GM18870 (cell line): ENCODE results near the gene MYO9A.
"Not testable (repeated sequence)": the region's sequence is repeated elsewhere in the genome, so short reads cannot be mapped to it uniquely, and the experiment has no call there.

ENCODE experiments used
- ATAC-seq: cut with Tn5 transposase; IDR thresholded peaks from one replicate; pipeline ENCODE4 v1.9.1; 2021; ENCODE audit warnings: moderate library complexity; ENCODE audit not compliant: unreplicated experiment

The MYO9A gene

GRCh38 chr15:71889947-71890346 is 228.0 kb downstream of the MYO9A start:
- no peak for ATAC-seq

- no peak for ATAC-seq
Measured at GRCh38 chr15:71889385-71889784, 228.6 kb downstream of the MYO9A start.

- ATAC-seq = no peak
Measured at GRCh38 chr15:71888797-71889196, 229.2 kb downstream of the MYO9A start.

DNA sequence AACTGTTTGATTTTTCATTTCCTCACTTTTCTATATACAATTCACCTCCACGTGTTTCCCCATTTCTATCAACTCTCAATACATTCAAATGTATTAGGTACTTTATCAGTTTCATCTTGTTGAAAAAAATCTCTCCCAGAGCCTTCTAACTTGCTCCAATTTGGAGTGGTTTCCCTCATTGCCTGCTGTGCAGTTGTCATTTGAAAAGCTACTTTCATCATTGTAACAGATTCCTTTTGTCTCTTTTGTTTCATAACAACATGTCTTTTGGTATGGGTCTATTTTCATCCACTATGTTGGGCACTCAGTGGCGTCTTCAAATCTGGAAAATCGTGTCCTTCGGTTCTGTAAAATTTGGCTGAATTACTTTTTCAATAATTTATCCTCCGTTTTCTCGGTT is 232.6 kb downstream of the MYO9A start:
- ATAC-seq = no peak

GRCh38 chr15:71883447-71883846 is 234.5 kb downstream of the MYO9A start:
- ATAC-seq = no peak

DNA sequence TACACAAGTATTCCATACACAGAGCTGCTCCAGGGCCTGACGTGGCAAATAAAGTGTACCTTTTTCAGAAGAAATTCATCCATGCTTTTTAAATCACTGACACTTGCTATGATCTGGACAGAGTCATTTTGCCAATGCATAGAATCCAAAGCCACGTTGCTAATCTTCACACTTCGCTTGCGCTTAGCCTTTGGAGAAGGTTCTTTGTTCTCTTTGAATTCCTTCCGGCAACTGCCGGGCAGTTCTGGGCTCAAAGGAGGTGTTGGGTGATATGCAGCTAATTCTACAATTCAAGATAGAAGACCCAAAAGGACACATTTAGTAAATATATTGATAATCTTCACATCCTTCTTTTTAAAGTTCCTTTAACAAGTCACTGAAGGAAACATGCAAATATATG is 237.7 kb downstream of the MYO9A start:
- ATAC-seq = no peak

GRCh38 chr15:71874245-71874644 is 243.7 kb downstream of the MYO9A start:
- no peak for ATAC-seq

DNA sequence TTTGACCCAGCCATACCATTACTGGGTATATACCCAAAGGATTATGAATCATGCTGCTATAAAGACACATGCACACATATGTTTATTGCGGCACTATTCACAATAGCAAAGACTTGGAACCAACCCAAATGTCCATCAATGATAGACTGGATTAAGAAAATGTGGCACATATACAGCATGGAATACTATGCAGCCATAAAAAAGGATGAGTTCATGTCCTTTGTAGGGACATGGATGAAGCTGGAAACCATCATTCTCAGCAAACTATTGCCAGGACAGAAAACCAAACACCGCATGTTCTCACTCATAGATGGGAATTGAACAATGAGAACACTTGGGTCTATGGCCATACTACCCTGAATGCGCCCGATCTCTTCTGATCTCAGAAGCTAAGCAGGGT is 259.7 kb downstream of the MYO9A start:
- not testable (repeated sequence) for ATAC-seq

- ATAC-seq = no peak
Measured at GRCh38 chr15:71853543-71853942, 264.4 kb downstream of the MYO9A start.

- no peak for ATAC-seq
Measured at GRCh38 chr15:71844916-71845315, 273.0 kb downstream of the MYO9A start.

DNA sequence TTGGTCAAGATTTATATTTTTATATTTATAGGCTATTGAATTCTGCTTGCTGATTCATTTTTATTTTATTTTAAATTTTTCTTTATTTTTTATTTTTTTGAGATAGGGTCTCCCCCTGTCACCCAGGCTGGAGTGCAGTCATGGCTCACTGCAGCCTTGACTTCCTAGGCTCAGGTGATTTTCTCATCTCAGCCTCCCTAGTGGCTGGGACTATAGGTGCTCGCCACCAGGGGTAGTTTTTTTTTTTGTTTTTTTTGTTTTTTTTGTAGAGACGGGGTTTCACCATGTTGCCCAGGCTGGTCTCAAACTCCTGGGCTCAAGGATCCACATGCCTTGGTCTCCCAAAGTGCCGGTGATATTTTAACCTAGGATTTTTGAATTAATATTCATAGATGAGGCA is 276.4 kb downstream of the MYO9A start:
- ATAC-seq = no peak

GRCh38 chr15:71830981-71831380 is 287.0 kb downstream of the MYO9A start:
- no peak for ATAC-seq

GRCh38 chr15:71826196-71826595 is 291.8 kb downstream of the MYO9A start:
- ATAC-seq = no peak

DNA sequence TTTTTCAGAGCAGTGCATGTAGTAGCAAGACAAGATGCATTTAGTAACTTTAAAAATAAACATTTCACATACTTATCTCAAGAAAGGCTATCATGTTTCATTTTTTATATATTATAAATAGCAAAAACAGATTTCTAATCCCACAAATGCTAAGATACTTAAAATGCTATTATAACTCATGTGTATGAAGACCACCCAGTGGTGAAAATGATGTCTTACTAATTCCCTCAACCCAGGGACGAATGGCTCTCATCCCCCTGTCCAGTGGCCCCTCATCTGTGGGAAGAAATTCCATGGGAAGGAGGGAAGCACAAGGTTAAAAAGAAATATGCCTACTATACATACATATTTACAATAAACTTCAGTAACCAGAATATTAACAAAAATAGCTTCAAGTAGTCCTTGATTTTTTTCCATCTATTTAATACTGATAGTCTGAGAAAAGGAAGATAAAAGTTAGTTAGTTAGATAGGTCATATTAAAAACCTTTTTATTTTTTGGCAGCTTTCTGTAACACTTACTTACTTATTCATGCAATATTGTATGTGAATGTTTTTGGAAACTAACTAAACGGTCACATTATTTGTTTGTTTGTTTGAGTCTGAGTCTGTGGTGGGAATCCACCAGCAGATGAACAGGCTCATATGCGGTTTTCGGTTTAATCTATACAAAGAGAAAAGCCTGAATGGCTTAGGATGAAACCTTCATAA is 292.8 kb downstream of the MYO9A start:
- ATAC-seq = no peak

DNA sequence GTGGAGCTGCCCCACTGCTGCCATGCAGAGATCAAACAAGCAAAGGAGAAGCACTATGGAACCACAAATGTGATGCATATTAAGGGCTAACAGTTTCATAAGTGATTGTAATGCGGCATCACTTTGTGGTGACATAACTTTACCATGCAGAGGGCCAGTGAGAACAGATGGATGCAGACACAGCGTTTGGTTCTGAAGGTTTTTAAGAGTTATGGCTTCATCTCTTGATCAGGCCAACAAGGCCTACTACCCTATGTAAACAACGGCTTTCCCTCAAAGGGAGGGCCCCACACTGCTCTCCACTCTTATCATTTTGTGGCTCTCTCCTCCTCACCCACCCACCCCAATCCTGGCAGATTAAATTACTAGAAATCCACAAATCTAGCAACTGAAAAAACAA is 294.1 kb downstream of the MYO9A start:
- ATAC-seq = no peak

DNA sequence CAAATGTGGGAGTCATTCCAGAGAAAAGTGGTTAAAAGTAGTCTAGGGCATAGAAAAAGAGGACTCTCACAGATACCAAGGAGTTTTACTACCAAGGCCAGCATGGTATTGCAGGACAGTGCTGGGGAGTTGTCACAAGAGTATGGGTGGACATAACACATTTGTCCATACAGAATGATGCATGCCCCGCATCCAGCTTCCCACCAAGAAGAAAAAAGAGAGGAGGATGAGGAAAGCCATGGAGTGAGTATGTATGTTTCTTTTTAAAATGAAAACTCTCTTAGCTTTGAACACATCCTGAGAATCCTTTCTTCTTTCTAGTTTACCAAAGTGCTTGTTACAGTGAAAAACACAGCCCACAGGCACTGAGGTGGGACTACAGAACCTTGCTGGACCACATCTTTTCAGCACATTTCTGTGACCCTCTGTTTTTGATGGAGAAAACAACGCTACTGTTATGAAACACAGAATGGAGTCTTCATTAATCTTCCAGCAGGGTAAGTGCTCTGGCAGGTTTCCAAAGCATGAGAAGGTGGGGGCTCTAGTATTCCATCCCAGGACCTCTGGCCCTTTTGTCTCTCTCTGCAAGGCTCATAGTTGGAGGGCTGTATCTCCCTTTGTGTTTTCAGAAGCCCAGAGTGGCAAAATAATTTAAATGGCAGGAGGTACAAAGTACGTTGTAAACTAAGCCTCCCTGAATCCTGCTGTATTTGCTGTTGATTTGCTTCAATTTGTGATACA is 294.9 kb downstream of the MYO9A start:
- ATAC-seq = no peak

DNA sequence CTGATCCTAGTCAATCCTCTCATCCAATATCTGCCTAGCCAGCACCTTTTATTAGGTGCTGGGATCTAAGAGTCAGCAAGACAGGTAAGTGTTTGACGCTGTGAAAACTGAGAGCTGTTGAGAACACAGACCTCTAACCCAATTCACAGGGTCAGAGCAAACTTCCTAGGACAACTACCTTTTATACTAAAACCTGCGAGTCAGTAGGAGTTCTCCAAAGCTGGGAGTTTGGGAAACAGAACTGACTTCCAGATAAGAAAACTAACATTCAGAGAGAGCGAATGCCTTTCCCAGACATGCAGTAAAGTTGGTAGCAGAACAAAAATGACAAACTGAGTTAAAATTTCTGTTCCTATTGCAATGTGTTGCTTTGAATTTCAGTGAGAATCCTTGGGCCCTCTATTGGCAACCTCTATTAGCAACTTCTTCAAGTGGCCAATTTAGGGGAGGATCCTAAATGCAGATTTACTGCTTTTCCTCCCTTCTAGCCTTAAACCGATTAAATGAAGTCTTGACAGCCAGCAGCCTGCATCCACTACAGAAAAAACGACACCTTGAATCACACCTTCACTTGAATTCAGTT is 296.3 kb downstream of the MYO9A start:
- ATAC-seq = no peak

DNA sequence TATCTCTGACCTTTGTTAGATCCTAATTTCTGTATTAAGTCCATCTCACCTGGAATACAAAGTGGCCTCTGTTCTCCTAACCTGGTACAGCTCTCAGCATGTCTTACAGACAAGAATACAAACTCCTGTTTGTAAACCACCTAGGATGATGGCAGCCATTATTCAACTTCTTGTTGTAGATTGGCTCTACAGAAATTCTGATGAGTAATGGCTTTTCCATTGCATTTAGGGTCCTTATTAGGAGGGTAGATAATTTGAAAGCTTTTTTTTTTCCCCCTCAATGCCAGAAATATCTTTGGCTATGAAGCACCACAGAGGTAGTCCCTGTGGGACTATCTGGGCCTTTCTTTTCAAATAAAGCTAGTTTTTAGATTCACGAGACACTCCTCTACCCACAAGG is 297.8 kb downstream of the MYO9A start:
- no peak for ATAC-seq

DNA sequence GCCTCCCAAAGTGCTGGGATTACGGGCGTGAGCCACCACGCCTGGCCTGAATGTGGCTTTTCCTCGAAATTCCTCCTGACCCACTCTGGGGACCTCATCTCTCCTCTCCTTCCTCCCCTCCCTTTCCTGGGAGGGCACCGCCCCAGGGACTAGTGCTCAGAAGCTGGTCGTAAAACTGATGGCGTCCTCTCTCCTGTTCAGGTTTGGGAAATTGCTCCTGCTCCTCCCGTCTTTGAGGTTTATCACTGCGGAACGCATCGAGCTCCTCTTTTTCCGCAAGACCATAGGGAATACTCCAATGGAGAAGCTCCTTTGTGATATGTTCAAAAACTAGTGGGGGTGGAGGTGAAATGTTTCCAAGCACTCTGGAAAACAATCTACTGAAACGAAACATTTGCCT is 300.6 kb downstream of the MYO9A start:
- no peak for ATAC-seq

DNA sequence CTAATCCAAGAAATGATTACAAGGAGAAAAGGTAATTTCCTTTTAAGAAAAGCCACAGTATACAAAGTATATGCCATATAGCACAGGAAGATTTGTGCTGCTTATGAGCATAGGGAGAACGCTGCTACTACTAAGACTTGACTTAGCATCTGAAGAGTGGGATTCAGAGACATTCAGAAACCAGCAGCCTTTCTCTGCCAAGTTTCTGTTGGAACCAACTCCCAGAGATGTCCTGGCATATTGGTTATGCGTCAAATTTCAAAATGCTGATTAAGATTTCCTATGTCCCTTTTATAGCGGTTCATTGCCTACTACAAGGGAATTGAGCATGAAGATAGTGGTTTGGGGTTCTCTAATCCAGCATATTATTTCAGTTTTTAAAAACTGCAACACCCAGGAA is 302.6 kb downstream of the MYO9A start:
- ATAC-seq = no peak

DNA sequence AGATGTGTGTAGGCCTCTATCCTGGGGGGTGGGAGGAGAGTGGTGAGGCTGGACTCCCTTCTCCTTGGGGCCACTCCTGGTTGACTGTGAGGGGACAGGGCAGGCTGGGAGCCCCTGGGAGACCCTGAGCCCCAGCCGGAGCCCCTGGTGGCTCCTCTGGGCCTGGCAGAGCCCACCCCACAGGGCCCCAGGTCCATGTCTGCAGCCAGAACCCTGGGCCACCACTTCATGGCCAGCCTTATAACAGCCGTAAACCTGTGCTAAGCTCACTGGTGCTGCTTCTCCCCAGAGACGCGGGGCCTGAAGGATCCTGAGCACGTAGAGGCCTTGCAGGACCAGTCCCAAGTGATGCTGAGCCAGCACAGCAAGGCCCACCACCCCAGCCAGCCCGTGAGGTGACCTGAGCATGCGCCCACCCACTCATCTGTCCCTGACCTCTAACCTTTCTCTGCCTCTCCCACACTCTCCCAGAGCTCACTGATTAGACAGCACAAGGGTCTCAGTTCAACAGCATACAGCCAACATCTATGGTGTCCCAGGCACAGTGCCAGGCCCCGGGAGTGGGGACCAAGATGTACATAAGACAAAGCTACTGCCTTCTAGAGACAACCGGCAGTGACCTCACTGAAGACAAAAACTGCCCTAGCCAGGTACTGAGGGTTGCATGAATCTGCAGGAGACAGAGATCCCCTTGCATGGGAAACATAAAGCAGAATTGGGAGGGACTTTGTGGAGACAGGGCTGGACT is 304.1 kb downstream of the MYO9A start:
- no peak for ATAC-seq
